HG03135 (cell line): ENCODE data around the gene IPO7.
"Not testable (repeated sequence)": the region's sequence is repeated elsewhere in the genome, so short reads cannot be mapped to it uniquely, and the experiment has no call there.

Experiments used
- ATAC-seq: cut with Tn5 transposase; IDR thresholded peaks from one replicate; pipeline ENCODE4 v1.9.1; 2021; ENCODE audit warnings: mild to moderate bottlenecking, moderate library complexity; ENCODE audit not compliant: unreplicated experiment

IPO7 gene

DNA sequence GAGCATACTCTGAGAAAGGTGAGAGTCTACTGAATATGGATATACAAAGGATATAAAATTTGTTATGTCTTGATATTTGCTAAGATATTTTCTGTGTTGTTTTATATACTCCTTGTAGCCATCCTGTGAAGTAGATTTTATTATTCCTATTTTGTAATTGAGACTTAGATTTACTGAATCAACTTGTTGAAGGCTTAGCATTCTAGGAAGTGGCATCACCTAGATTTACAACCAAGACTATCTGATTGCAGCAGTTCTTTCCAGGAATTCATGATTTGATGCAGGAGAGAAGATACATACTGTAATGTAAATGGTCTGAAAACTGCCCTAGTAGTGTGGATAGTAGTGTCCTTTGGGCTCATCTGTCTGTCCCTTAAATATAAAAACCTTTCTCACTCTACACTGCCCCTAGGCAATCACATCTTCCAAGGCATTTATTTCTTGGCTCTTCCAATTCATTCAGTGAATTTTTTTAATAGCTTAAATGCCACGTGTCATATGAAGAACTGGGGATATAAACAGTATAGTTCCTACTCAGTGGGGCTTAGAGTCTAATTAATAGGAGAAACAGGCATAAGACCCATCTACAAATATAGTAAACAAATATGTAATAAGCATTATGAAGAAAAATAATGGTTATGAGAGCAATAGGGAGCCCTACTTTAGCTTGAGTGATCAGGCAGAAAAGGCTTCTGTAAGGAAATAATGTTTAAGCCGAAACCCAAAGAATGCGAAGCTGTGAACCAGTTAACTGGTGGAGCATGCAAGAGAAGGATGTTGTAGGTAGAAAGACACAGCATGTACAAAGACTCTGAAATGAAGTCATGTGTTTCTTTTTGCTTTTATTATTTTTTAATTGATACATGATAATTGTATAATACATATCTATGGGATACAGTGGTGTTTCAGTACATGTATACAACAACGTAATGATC, 13.6 kb downstream of the IPO7 start:
- ATAC-seq = no peak

DNA sequence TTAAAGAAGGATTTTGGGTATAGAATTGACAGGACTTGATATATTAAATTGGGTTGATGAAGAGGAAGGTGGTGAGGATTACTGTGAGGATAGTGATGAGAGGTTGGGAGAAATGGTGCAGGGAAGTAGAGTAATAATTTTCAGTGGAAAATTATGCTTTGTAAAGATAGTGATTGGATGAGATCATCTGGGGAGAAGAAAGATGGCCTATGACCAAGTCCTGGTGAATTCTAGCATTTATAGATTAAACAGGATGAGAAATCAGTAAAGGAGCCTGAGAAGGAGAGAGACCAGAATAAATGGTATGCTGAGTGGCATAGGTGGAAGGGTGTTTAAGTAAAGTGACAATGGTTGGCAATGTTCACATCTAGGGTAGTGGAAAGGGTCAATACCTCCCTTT, 15.0 kb downstream of the IPO7 start:
- no peak for ATAC-seq

DNA sequence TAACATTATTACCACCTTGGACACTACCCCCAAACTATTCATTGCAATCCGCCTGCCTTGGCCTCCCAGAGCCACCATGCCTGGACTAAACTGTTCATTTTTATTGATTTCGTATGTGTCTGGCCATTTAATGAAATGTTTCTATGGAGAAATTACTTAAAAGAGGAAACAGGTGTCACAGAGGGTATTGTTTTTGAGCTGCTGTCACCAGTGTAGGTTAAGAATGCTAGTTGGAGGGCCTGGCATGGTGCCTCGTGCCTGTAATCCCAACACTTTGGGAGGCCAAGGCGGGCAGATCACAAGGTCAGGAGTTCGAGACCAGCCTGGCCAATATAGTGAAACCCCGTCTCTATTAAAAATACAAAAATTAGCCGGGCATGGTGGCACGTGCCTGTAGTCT, 17.4 kb downstream of the IPO7 start:
- not testable (repeated sequence) for ATAC-seq

DNA sequence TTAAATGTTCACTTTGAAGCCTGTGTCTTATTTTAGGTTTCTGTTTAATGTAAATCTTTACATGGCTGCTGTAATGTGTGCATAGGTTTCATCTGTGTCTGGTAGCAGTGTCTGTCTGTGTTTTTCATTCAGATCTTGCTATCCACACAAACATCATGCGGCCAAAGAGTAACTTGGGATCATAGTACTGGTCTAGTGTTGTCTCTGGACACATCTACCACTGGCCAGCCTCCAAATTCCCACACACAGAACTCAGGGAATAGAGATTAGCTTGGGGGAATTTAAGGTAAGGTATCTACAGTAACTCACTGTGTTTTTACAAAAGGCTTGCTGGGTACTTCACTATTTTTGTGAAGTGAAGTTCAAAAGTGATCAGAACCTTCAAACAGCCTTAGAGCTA, 44.3 kb downstream of the IPO7 start:
- ATAC-seq = no peak

DNA sequence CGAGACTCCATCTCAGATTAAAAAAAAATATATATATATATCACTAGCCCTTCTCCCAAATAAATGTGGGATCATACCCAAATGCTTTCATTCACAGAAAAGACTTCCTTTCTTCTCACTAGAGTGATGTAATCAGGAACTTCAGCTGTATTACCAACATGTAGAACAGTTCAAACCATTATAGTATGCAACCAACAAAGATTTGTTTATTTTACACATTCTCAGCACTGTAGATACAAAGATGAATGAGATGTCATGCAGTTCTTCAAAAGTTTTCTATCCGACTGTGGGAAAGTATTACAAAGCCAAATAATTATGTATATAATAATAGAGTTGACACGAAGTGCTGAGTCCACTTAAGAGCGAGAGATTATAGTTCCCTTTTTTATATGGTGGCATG, 54.2 kb downstream of the IPO7 start:
- no peak for ATAC-seq

DNA sequence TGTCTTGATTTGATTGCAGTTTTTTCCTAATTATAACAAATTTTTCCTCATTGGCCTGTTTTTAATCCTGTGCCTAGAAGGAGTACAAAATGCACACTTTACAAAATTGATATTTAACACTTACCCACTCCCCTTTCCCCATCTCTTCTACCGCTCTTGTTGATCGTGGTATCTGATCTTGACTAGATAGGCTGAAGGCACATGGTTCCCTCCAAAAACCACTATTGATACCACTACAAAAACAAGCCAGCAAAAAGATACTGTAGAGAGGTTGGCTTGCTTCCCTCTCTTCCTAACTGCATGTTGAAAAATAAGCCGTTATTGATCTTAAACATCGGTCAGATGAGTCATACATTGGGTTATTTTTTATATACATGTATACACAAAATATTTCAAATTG, 61.8 kb downstream of the IPO7 start:
- ATAC-seq = no peak

DNA sequence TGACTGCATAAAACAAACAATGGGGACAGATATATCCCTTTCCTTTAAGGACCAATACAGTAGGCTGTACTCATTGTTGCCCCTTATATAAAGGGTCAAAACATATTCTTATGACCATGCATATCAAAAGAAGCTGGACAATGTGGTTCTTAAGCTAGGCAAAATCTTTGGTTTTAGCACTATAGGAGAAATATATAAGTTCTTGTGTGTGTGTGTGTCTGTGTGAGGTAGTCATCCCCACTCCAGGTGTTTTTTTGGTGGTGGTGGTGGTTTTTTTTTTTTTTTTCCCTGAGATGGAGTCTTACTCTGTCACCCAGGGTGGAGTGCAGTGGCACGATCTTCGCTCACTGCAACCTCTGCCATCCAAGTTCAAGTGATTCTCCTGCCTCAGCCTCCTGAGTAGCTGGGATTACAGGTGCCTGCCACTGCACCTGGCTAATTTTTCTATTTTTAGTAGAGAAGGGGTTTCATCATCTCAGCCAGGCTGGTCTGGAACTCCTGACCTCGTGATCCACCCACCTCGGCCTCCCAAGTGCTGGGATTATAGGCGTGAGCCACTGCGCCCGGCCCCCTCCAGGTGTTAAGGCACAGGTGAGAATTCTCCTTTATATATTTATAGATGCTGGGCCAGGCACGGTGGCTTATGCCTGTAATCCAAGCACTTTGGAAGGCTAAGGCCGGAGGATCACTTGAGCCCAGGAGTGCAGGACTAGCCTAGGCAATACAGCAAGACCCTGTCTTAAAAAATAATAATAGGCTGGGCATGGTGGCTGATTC, 64.3 kb downstream of the IPO7 start:
- no peak for ATAC-seq

DNA sequence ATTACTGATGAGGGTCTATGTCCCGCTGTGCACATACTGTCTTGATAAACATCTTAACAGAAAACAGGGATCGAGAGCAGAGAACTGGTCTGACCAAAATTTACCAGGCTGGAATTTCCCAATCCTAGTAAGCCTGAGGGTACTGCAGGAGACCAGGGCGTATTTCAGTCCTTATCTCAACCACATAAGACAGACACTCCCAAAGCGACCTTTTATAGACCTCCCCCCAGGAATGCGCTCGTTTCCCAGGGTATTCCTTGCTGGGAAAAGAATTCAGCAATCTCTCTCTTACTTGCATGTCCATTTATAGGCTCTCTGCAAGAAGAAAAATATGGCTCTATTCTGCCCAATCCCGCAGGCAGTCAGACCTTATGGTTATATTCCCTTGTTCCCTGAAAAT, 67.6 kb downstream of the IPO7 start:
- ATAC-seq = not testable (repeated sequence)

DNA sequence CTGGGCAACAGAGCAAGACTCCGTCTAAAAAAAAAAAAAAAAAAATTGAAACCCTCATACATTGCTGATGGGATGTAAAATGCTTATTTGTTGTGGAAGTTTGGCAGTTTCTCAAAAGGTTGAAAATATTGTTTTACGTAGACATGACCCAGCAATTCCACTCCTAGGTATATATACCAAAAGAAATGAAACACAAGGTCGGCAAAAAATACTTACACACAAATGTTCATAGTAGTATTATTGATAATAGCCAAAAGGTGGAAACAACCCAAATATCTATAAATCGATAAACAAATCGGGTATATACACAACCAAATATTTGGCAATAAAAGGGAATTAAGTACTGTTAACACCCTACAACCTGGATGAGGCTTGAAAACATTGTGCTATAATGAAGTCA, 71.3 kb downstream of the IPO7 start:
- no peak for ATAC-seq

DNA sequence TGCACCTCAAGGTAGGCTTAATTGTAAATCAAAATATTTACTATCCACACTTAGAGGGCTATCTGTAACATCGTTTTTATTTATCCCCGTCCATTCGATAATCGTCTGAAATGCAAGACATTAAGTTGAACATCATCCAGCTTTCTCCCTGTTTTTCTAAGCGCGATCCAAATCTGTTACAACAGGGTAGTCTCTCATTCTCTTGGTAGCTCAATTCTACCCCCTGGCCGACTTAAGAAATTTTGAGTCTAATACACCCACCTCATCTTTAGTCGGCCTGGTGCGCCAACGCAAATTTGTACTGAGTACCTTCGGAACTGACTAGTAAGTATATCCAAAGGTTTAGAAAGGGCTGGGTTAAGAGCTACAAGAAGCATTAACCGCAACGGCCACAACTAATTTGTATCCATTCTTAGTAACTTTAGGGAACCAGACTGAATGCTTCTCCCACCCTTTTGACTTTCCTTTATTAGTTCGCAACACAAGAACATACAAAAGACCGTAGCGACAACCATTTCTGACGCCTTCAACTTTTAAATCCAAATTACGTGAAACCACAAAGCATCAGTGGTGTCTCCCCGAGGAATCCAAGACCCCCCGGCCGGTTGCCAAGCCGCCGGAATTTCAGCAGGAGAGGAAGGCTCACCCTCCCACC, 75.3 kb downstream of the IPO7 start:
- ATAC-seq = no peak

DNA sequence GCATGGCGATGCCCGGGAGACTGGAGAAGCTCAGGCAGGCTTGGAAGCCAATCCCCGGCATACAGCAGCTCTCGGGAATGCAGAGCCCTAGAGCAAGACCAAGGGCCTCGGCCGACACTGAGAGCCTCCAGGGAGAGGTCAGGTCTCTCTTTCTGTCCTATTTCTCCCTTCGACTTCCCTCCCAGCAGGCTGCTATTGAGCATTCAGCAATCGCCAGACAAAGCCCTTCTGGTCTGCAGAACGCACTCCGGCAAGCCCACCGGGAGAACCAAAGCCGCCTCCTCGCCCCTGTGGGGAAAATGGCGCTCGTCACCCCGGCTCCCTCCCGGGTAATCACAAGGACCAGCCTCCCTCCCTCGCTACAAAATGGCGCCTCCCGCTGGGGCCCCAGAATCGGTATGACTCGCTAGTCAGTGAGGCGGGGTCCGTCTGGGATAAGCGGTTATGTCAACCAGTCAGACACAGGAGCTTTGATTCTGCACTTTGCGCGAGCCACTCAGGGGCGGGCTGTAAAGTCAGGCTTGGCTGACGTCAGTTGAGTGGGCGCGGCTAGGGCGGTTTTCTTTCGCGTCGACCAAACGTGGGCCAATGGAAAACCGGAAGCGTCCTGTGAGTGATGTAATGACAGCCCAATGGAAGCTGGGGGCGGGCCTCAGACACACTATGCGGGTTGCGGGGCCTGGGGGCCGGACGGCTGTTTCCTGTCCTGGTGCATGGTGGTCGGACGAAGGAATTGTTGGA, 76.0 kb downstream of the IPO7 start, which contains the start of gene ZNF143:
Gene ZNF143 (plus strand): TSS at position 691 of the 741 bp plus-strand sequence. CDS start 10,297 bp downstream, outside the sequence.
- ATAC-seq = peak; percentile 82

DNA sequence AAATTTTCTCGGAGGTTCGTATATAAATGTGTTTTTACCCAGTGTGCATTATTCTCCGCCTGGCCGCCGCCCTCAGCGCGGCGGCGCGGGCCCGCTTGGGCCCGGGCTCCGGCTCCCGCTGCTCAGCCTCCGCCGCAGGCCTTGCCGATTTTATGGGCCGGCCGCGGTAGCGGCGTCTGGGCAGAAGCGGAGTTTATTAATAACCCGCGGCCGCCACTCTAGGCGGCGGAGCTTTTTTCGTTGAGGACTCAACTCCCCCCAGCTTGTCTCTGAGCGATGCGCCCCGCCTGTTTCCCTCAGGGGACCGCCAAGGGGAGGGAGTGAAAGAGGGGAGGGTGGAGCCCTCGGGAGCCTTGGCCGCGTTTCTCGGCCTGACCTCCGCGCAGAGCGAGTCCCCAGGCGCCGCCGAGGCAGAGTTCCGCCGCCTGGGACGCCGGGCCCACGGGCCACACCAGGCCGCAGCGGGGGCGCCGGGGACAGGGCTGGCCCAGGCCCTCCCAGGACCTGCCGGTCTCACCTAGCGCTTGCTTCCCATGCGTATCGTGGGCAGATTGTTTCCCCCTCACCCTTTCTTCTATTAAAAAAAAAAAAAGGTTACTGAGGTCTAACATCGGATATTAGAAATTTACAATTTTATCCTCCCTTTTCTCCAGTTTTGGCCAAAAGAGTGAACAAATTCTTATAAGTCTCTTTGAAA, 76.8 kb downstream of the IPO7 start:
- ATAC-seq = peak; percentile 55

DNA sequence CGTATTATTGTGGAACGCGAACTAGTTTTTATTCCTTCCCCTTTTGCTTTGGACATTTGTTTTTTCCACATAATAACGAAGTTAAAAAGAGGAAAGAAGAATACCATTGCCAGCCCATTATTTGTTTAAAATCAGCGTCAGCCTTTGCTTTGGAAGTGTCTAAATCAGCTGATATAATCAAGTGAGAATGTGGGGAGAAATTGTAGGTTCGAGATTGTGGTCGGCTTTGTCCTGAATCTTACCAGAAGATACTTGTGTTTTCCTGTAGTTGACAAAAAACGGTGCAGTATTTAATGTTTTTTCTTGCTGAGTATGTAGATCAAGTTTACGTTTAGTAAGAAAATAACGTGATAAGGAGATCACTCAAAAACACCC, 77.3 kb downstream of the IPO7 start:
- no peak for ATAC-seq

DNA sequence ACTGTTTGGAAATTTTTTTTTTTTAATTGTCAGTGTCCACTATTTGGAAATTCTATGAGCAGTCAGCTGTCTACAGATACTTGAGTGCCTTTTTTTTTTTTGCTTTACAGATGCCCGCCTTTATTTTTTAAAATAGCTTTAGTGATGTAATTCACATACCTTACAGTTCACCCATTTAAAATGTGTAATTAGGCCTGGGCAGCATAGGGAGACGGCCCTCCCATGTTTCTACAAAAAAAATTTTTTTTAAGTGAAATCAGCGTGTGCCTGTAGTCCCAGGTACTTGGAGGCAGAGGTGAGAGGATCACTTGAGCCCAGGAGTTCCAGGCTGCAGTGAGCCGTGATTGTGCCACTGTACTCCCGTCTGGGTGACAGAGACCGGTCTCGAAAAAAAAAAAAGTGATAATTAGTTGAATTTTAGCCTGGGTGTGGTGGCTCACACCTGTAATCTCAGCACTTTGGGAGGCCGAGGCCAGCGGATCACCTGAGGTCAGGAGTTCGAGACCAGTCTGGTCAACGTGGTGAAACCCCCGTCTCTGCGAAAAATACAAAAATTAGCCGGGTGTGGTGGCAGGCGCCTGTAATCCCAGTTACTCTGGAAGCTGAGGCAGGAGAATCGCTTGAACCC, 77.8 kb downstream of the IPO7 start:
- ATAC-seq = no peak

DNA sequence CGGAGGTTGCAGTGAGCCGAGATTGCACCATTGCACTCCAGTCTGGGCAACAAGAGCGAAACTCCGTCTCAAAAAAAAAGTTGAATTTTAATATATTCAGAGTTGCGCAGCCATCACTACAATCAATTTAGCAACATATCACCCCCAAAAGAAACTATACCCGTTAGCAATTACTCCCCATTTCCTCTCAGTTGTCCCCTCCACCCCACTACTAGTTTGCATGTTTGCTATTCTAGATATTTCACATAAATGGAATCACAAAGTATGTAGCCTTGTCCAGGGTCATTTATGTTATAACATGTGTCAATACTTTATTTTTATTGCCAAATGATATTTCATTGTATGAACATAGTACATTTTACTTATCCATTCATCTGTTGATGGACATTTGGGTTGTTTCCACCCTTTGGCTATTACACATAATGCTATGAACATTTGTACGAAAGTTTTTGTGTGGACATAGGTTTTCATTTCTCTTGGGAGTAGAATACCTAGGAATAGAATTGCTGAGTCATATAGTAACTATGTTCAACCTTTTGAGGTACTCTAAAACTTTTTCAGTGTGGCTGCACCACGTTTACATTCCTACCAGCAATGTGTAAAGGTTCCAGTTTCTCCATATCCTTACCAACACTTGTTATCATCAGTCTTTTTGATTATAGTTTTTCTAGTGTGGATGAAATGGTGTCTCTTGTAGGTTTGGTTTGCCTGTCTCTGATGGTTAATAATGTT, 78.5 kb downstream of the IPO7 start:
- ATAC-seq = no peak

DNA sequence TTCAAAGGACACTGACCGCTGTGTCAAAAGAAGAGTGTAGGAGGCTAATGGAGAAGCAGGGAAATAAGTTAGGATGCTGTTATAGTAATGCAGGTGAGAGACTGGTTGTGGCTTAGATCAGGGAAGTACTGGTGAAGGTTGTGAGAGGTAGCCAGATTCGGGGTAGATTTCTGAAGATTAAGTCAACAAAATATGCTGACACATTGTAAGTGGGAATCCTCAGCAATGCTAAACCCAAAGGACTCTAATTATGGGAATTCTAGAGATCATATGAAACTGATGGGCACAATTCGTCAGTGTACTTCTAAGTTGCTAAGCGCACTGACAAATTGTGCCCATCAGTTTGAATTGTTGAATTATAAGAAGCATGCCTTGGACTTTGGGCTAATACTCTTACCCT, 86.3 kb downstream of the IPO7 start:
- ATAC-seq = no peak

DNA sequence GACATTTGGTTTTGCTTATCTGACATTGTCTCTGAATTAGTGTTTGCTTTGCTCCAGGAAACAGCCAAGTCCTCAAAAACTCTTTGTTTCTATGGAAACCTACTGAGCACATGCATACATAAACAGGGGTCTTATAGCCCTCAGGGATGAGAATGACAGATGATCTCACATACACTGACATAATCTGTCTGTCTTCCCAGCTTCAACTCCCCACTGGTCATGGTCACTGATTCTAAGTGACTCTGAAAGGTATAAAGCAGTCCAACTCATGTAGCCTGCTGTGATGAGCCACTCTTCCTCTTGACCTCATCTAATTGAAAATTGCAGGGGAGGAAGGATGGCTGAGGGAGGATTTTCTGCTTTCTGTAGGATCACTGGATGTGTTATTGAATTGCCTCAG, 89.0 kb downstream of the IPO7 start:
- no peak for ATAC-seq

DNA sequence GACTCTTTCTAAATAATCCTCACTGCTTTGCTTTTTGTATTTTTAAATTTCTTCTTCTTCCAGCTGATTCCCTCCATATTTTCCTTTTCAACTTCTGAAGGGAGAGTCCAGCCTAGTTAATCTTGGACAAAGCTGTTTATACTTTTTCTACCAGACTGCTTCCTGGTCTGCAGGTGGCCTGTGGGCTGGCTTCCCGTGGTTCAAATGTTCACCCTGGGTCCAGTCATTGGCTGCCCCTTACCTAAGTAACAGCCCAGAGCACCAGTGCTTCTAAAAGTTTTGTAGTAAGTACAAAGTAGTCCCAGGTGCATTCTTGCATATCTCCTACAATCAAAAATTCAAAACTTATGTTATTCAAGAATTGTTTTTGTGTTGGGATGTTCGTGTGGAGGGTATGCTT, 95.4 kb downstream of the IPO7 start:
- ATAC-seq = no peak
